GM23248 (cell line): ENCODE data around the gene TTC28. TPM values are rescaled to one million over a fixed set of nuclear protein-coding genes. Genes with fewer than 3 reads are reported as not detected.
A peak's percentile ranks its signal among the peaks of the same experiment; 100 is the strongest.
"Not testable (repeated sequence)": the region's sequence is repeated elsewhere in the genome, so short reads cannot be mapped to it uniquely, and the experiment has no call there.

ENCODE experiments used
- DNase-seq: peaks from one replicate; pipeline ENCODE4 v3.0.0-alpha.2; 2015
- H2AFZ ChIP-seq: fragments of 200-600 bp; sonication (generic); 2 replicates; pipeline ENCODE4 v1.6.1; 2016; ENCODE audit warnings: antibody characterized with exemption
- H3F3A ChIP-seq: fragments of 200-600 bp; sonication (generic); 2 replicates; pipeline ENCODE4 v1.6.1; 2016; ENCODE audit warnings: mild to moderate bottlenecking, antibody characterized with exemption, mixed run types; ENCODE audit not compliant: insufficient read depth
- H3K27ac ChIP-seq: fragments of 200-600 bp; sonication (generic); 2 replicates; pipeline ENCODE4 v1.5.1; 2016; ENCODE audit warnings: mild to moderate bottlenecking
- H3K27me3 ChIP-seq: fragments of 200-600 bp; sonication (generic); replicated peaks from 2 replicates; pipeline ENCODE4 v1.6.1; 2016; ENCODE audit warnings: mild to moderate bottlenecking; ENCODE audit not compliant: insufficient read depth
- H3K36me3 ChIP-seq: fragments of 200-600 bp; sonication (generic); 2 replicates; pipeline ENCODE4 v1.6.1; 2016; ENCODE audit warnings: low read depth, mild to moderate bottlenecking
- H3K4me1 ChIP-seq: fragments of 200-600 bp; sonication (generic); 2 replicates; pipeline ENCODE4 v1.6.1; 2016; ENCODE audit warnings: mild to moderate bottlenecking; ENCODE audit not compliant: insufficient read depth
- H3K4me2 ChIP-seq: fragments of 200-600 bp; sonication (generic); one replicate; pipeline ENCODE4 v1.6.1; 2016; ENCODE audit warnings: mild to moderate bottlenecking; ENCODE audit not compliant: unreplicated experiment
- H3K4me3 ChIP-seq: fragments of 200-600 bp; sonication (generic); 2 replicates; pipeline ENCODE4 v1.5.1; 2016; ENCODE audit warnings: mild to moderate bottlenecking
- H3K79me2 ChIP-seq: fragments of 200-600 bp; sonication (generic); 2 replicates; pipeline ENCODE4 v1.6.1; 2016; ENCODE audit warnings: mild to moderate bottlenecking; ENCODE audit not compliant: insufficient read depth
- H3K9ac ChIP-seq: fragments of 200-600 bp; sonication (generic); 2 replicates; pipeline ENCODE4 v1.6.1; 2016; ENCODE audit warnings: mild to moderate bottlenecking
- H3K9me2 ChIP-seq: fragments of 200-600 bp; sonication (generic); 2 replicates; pipeline ENCODE4 v1.6.1; 2016; ENCODE audit warnings: mixed run types, mild to moderate bottlenecking, moderate library complexity; ENCODE audit not compliant: insufficient read depth
- H3K9me3 ChIP-seq: fragments of 200-600 bp; sonication (generic); one replicate; pipeline ENCODE4 v1.6.1; 2017; ENCODE audit warnings: low read depth
- H4K20me1 ChIP-seq: fragments of 200-600 bp; sonication (generic); 2 replicates; pipeline ENCODE4 v1.6.0; 2016; ENCODE audit not compliant: insufficient read depth
- EZH2 ChIP-seq: fragments of 200-600 bp; sonication (generic); IDR thresholded peaks from 2 replicates; pipeline ENCODE4 v1.6.1; 2018; ENCODE audit warnings: antibody characterized with exemption, mild to moderate bottlenecking; ENCODE audit not compliant: insufficient read depth, poor library complexity, severe bottlenecking
- EZH2phosphoT487 ChIP-seq: fragments of 200-600 bp; sonication (generic); IDR thresholded peaks from 2 replicates; pipeline ENCODE4 v1.6.1; 2018; ENCODE audit warnings: antibody characterized with exemption, moderate library complexity, mild to moderate bottlenecking, low read depth; ENCODE audit not compliant: insufficient read depth
- WGBS, 2 experiments: methylation state at CpG; one replicate each; pipeline ENCODE4 v1.1.6; 2015 to 2017; ENCODE audit warnings: low lambda C conversion rate in 2 of 2, low coverage in 1 of 2; ENCODE audit errors: missing lambda C conversion rate in 2 of 2; 5-methylcytosine and 5-hydroxymethylcytosine counted together
- in situ Hi-C: fragments of 300-500 bp; cut with MboI; formaldehyde crosslinking; loops from 2 replicates; pipeline ENCODE4 v1.15.0; 2020
- polyA plus RNA-seq: library from polyadenylated mRNA; unstranded; fragments of >200 nt; fragmentation: Nextera tagmentation; extraction: Ambion mirVana; gene quantifications from 2 replicates; pipeline ENCODE4 v1.2.1, GENCODE V29; 2016
- total RNA-seq: library from RNA; depleted of rRNA; stranded (reverse); fragments of >200 nt; shearing (Covaris generic); gene quantifications from 2 replicates; pipeline ENCODE4 v1.2.3, GENCODE V29; 2014

The TTC28 gene
- total and polyA plus RNA-seq, 2 experiments from 2014 or later, result 12.5 to 41.9 TPM

DNA sequence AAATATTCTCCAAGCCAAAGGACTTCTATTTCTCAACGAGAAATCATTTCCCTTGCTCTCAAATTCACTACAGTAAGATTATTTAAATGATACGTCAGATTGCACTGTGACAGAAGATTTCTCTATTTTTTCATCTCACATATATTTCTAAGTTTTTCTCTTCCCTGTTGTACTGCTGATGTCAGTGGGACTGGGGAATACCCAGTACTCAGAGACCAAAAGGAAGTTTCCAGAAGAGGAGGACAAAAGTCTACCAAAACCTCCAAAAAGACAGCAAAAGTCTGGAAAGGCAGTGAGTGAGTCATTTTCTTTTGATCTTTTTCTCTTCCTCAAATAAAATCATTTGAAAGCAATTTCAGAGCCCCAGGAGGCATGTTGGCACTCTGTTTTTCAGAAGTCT is 610.8 kb downstream of the TTC28 start:
- H4K20me1 ChIP-seq, result no peaks in the 10 kb centered on the region
- H3K9me3 ChIP-seq, result no peaks in the 10 kb centered on the region
- no peak overlapping the region for H2AFZ ChIP-seq
- DNase-seq, result peak; percentile 12
- no peaks in the 10 kb centered on the region for H3K79me2 ChIP-seq
- in situ Hi-C loops, result no loop called here
- no peaks in the 10 kb centered on the region for H3K27me3 ChIP-seq
- no peak overlapping the region for H3K9ac ChIP-seq
- no peak overlapping the region for H3K27ac ChIP-seq
- H3K4me1 ChIP-seq, result peaks cover 16% of the 10 kb centered on the region; the same call in 1 of the 2 replicates
- H3F3A ChIP-seq, result 0 out of 2 replicates have a peak, but pooled peaks cover 10% of the 10 kb centered on the region
- no peaks in the 10 kb centered on the region for H3K9me2 ChIP-seq
- TF ChIP-seq EZH2 (no peak), EZH2phosphoT487 (no peak)
- no peak overlapping the region for H3K4me3 ChIP-seq
- H3K4me2 ChIP-seq, result no peak overlapping the region
- H3K36me3 ChIP-seq, result no peaks in the 10 kb centered on the region
- WGBS, 2 experiments, result 80 to 81% methylated on average over 2 of the region's 2 CpGs

DNA sequence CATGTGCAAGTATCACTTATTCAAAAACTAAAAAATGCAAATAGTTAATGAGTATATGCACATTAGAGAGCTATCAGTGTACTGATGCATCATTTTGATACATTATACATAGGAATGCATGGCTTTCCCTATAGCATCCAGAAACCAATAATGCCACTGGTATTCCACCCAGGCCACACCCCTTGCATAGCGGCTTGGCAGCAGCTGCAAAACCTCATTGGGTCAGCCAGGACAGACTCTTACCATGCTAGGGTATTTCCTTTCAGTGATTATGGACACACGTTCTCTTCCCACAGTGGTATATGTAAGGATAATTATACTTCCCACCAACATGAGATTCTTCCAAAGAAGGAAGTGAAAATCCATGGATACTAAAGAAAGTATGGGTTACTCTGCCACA is 614.7 kb downstream of the TTC28 start:
- in situ Hi-C loops, result no loop called here
- no peaks in the 10 kb centered on the region for H3K36me3 ChIP-seq
- no peak for TF ChIP-seq EZH2phosphoT487
- TF ChIP-seq EZH2, result no peak
- no peak overlapping the region for H2AFZ ChIP-seq
- no peak overlapping the region for H3K4me3 ChIP-seq
- WGBS, 2 experiments, result 92 to 98% methylated on average over 2 of the region's 2 CpGs
- H3F3A ChIP-seq, result 0 out of 2 replicates have a peak, but pooled peaks cover 10% of the 10 kb centered on the region
- H3K27ac ChIP-seq, result no peak overlapping the region
- H4K20me1 ChIP-seq, result no peaks in the 10 kb centered on the region
- no peaks in the 10 kb centered on the region for H3K9me3 ChIP-seq
- peaks cover 10% of the 10 kb centered on the region; the same call in 1 of the 2 replicates for H3K4me1 ChIP-seq
- H3K9ac ChIP-seq, result no peak overlapping the region
- no peak for DNase-seq
- H3K27me3 ChIP-seq, result no peaks in the 10 kb centered on the region
- H3K9me2 ChIP-seq, result no peaks in the 10 kb centered on the region
- no peaks in the 10 kb centered on the region for H3K79me2 ChIP-seq
- H3K4me2 ChIP-seq, result no peak overlapping the region

DNA sequence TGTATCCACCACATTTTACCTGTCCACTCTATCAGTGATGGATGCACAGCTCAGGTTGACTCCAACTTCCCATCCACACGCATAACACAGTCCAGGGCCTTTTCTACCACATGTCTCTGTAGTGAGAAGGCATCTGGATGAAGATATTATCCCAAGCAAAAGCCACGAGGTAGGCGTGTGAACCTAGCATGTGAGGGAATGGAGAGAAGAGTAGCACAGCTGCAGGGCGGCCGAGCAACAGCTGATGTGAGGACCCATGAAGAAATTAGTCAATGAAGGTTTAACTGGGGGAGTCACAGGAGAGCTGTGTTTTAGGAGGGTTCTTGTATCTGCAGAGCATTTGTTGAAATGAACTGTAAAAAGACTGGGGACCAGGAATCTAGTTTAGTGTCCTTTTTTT is 616.0 kb downstream of the TTC28 start:
- no peak overlapping the region for H2AFZ ChIP-seq
- no peaks in the 10 kb centered on the region for H3K36me3 ChIP-seq
- H3K79me2 ChIP-seq, result no peaks in the 10 kb centered on the region
- 0 out of 2 replicates have a peak, but pooled peaks cover 4% of the 10 kb centered on the region for H3F3A ChIP-seq
- TF ChIP-seq EZH2phosphoT487 (no peak), EZH2 (no peak)
- no peaks in the 10 kb centered on the region for H3K4me1 ChIP-seq
- no peaks in the 10 kb centered on the region for H3K9me3 ChIP-seq
- WGBS, 2 experiments, result 86 to 90% methylated on average over 5 of the region's 5 CpGs
- DNase-seq, result no peak
- no peaks in the 10 kb centered on the region for H3K9me2 ChIP-seq
- no peak overlapping the region for H3K4me3 ChIP-seq
- H3K27me3 ChIP-seq, result no peaks in the 10 kb centered on the region
- no peak overlapping the region for H3K27ac ChIP-seq
- H4K20me1 ChIP-seq, result no peaks in the 10 kb centered on the region
- no peak overlapping the region for H3K4me2 ChIP-seq
- no peak overlapping the region for H3K9ac ChIP-seq
- in situ Hi-C loops, result no loop called here

DNA sequence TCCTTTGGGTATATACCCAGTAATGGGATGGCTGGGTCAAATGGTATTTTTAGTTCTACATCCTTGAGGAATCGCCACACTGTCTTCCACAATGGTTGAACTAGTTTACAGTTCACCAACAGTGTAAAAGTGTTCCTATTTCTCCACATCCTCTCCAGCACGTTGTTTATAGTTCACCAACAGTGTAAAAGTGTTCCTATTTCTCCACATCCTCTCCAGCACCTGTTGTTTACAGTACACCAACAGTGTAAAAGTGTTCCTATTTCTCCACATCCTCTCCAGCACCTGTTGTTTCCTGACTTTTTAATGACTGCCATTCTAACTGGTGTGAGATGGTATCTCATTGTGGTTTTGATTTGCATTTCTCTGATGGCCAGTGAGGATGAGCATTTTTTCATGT is 619.0 kb downstream of the TTC28 start:
- H3K4me3 ChIP-seq, H3F3A ChIP-seq, H3K27me3 ChIP-seq, H3K9me3 ChIP-seq, H3K4me2 ChIP-seq, DNase-seq, H2AFZ ChIP-seq, H3K79me2 ChIP-seq, H4K20me1 ChIP-seq, H3K27ac ChIP-seq, H3K9me2 ChIP-seq, in situ Hi-C loops, H3K4me1 ChIP-seq, H3K36me3 ChIP-seq, H3K9ac ChIP-seq: not testable (repeated sequence)
- 91 to 95% methylated on average over 2 of the region's 2 CpGs for WGBS, 2 experiments

DNA sequence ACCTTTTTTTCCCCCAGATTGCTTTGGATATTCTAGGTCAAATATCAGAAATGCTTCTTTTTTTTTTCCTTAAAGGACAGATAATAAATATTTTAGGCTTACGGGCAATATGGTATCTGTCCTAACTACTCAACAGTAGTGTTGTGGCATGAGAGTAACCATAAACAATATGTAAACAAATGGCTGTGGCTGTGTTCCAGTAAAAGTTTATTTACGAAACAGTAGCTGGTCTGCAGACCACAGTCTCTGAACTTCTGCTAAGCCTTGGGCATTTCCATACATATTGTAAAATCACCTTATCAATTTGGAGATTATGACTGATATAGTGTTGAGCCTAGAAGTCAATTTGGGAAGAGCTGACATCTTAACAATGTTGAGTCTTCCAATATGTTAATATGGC is 621.6 kb downstream of the TTC28 start:
- WGBS, 2 experiments, result 98 to 100% methylated on average over 2 of the region's 2 CpGs
- H3K4me1 ChIP-seq, result peaks cover 13% of the 10 kb centered on the region
- no peak overlapping the region for H3K4me2 ChIP-seq
- no peaks in the 10 kb centered on the region for H3K9me2 ChIP-seq
- no peaks in the 10 kb centered on the region for H3K9me3 ChIP-seq
- no peaks in the 10 kb centered on the region for H3K79me2 ChIP-seq
- no peaks in the 10 kb centered on the region for H3K36me3 ChIP-seq
- H3K4me3 ChIP-seq, result no peak overlapping the region
- H3F3A ChIP-seq, result no peaks in the 10 kb centered on the region
- H4K20me1 ChIP-seq, result no peaks in the 10 kb centered on the region
- H3K27ac ChIP-seq, result no peak overlapping the region
- in situ Hi-C loops, result loop anchor here (10.0 kb wide), 2 partner anchors 377 to 527 kb away; no protein-coding TSS in a partner anchor
- H3K27me3 ChIP-seq, result no peaks in the 10 kb centered on the region
- H2AFZ ChIP-seq, result no peak overlapping the region
- DNase-seq, result no peak
- H3K9ac ChIP-seq, result no peak overlapping the region
- TF ChIP-seq EZH2 (no peak), EZH2phosphoT487 (no peak)
